ENCODE data around the gene CACNA1F.

Gene CACNA1F

GRCh38 chrX:49171752-49172279 lies 61.3 kb downstream of the CACNA1F start, which contains the start of gene PLP2:
Gene PLP2, plus strand, starts transcription at chrX:49171898. Its CDS starts 103 bp downstream, at chrX:49172001.
- peak; percentile 75 for DNase-seq

GRCh38 chrX:49167740-49168108 lies 65.4 kb downstream of the CACNA1F start:
- DNase-seq: no peak

GRCh38 chrX:49166914-49167739 lies 66.0 kb downstream of the CACNA1F start:
- DNase-seq: peak; percentile 63

GRCh38 chrX:49165901-49166881 lies 66.9 kb downstream of the CACNA1F start:
- DNase-seq: peak; percentile 76

DNA sequence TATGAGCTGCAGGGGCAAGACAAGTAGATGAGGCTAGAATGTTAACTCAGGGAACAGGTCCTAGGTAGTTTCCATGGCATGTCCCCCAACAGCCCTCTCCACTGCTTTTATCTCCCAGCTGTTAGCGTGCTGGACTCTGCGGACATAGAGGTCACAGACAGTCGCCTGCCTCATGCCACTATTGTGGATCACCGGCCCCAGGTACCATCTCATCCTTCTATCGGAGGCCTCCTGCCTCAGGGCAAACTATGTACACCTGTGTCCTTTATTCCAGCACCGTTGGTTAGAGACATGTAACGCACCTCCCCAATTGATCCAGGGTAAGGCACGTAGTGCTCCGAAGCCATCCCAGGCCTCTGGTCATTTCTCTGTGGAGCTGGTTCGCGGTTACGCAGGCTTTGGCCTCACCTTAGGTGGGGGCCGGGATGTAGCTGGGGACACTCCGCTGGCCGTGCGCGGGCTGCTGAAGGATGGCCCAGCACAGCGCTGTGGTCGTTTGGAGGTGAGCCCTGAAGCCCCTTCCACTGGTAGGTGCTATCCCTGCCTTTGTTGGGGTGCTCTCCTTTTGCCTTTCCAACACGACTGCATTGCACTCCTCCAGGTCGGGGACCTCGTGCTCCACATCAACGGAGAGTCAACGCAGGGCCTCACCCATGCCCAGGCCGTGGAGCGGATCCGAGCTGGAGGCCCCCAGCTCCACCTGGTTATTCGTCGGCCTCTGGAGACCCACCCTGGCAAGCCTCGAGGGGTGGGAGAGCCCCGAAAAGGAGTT lies 68.4 kb downstream of the CACNA1F start:
- DNase-seq: no peak

DNA sequence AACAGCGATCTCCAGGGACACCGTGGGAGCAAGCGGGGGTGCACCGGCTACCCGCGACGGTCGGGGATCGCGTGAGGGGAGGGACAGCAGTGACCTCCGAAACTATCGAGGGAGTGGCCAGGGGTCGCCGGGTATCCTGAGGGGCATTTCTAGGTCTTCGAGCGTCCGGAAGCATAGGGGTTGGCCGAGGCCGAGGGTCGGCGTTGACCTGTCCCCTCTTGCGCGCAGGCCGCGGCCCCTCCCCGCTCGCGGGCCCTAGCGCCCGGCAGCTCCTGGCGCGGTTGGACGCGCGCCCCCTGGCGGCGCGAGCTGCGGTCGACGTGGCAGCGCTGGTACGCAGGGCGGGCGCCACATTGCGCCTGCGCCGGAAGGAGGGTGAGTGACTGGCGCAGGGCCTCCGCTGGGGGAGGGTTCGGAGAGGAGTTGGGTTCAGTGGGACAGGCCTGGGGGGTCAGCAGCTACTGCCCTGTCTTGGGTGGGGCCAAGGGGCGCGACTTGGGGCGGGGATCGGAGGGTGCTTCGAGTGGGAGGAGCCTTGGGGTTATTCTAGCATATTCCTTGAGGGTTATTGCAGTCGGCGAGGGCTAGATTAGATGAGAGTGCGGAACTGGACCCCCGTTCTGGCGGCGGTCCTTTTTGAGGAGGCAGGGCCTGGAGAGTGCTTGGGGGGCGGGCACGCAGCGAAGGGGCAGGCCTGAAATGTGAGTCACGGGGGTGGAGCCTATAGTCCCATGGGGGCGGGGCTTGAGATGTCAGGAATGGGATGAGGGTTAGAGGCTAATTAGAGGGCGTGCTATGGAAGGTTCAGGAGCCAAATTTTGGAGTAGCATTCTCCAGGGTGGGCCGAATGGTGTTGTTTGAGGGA lies 69.4 kb downstream of the CACNA1F start:
- DNase-seq: peak; percentile 81

- DNase-seq: no peak
Observed at GRCh38 chrX:49162620-49163019, 70.5 kb downstream of the CACNA1F start, which contains the start of gene MAGIX. Gene MAGIX, plus strand, starts transcription at chrX:49162758. Its CDS starts 132 bp downstream, at chrX:49162890.

DNA sequence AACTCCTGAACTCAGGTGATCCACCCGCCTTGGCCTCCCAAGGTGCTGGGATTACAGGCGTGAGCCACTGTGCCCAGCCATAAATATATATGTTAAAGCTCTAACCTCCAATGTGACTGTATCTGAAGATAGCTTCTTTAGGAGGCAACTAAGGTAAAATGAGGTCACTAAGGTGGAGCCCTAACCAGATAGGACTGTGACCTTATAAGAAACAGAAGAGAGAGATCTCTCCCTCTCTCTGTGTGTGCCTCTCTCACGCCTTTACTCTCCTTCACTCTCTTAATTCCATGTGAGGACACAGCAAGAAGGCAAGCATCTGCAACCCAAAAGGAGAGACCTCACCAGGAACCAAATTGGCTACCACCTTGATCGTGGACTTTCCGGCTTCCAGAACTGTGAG lies 71.5 kb downstream of the CACNA1F start:
- DNase-seq: no peak

- DNase-seq: no peak
Observed at GRCh38 chrX:49160908-49161307, 72.2 kb downstream of the CACNA1F start.

DNA sequence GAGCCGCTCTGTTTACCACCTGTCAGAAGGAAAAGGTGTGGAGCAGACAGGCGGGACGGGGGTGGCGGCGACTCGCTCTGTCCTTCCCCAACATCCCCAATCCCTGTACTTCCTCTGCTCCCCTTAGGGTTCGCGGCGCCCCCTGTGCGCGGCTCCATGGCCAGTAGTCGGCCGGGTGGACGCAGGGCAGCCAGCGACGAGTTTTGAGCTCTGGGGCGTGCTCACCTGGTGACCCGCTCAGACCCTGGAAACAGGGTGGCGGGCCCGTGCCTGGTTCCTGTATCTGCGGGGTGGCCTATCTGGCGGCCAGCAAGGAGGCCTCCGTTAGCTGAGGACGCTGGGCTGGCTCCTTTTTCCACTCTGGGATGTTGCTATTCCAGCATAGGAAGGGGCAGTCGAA lies 75.9 kb downstream of the CACNA1F start:
- no peak for DNase-seq

GRCh38 chrX:49155900-49156837 lies 77.0 kb downstream of the CACNA1F start:
- DNase-seq: peak; percentile 85

DNA sequence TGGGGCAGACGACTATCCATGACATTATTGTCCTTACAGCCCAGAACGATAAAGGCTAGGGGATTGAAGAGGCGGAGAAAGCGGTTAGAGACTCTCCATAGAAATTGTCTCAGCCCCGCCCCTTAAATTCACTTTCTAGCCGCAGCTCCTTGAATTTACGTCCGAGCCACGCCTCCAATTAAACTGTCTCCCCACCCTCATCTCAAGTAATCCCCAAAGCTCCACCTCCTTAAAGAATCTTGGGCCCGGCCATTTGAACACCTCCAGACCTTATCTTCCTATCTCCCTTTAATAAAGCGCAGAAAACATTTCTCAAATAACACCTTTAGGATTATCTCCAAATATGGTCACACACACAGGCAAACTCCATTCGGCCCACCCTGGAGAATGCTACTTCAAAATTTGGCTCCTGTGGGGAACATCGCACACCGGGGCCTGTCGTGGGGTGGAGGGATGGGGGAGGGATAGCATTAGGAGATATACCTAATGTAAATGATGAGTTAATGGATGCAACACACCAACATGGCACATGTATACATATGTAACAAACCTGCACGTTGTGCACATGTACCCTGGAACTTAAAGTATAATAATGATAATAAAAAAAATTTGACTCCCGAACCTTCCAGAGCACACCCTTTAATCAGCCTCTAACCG lies 77.8 kb downstream of the CACNA1F start:
- DNase-seq: peak; percentile 27
